NCI-H128 (cell line): Measurements from ENCODE around the gene AP3B2.
"Not testable (repeated sequence)": the region's sequence is repeated elsewhere in the genome, so short reads cannot be mapped to it uniquely, and the experiment has no call there.

Experiments used
- DNase-seq: peaks from one replicate; lab custom pipeline; 2025; ENCODE audit not compliant: unreplicated experiment; lab: John Stamatoyannopoulos, UW

The AP3B2 gene

GRCh38 chr15:82649226-82649999 lies 60.3 kb downstream of the AP3B2 start:
- no peak for DNase-seq

DNA sequence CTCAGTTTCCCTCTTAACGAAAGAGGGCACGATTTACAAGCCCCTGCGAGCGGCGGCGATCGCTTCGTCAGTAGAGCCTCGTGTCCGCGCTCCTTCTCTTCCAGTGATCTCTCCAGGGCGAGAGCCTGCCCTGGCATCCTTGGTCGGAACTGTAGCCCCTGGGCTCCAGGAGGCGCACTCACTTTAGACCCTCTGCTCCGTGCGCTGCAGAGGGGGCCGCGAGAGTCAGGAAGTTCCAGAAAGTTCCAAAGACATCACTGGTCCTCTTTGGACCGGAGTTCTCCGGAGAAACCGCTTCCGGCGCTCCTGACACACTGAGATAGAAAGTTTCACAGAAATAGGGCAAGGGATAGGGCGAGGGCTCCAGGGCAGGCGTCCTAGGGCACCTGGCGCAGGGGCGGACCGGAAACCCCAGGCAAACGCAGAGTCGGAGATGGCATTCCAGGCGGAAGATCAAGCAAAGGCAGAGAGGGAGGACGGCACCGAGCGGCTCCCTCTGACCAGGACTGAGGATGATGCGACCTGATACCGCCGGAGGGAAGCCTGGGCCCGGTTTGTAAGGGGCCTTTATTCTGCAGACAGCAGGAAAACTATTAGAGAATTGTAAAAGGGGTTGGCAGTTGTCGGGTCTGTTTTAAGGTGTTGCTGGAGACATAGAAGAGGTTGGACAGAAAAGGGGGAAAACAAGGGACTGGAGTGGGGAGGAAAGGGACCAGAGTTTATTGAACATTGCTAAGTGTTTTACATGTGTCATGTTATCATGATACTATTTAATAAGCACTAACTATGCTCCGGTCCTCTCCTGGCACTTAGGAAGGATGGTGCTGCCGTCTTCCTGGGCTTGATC lies 61.2 kb downstream of the AP3B2 start:
- no peak for DNase-seq

DNA sequence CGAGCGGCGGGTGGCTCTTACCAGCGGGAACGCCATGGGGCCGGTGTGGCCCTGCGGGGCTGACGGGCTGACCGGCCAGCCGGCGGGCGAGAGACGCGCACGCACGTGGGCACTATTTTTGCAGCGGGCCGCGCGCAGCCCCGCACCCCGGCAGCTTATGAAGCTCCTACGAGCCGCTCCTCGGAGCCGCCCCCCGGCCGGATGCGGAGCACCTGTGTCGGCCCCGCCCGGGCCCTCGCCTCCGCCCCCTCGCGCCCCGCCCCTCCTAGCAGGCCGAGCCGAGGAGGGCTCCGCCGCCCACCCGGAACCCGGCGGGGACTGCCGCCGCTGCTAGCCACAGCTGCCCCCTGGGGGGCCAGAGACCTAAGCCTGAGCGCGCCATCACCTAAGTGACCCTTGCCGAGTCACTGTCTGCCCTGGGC lies 61.8 kb downstream of the AP3B2 start:
- DNase-seq: no peak

DNA sequence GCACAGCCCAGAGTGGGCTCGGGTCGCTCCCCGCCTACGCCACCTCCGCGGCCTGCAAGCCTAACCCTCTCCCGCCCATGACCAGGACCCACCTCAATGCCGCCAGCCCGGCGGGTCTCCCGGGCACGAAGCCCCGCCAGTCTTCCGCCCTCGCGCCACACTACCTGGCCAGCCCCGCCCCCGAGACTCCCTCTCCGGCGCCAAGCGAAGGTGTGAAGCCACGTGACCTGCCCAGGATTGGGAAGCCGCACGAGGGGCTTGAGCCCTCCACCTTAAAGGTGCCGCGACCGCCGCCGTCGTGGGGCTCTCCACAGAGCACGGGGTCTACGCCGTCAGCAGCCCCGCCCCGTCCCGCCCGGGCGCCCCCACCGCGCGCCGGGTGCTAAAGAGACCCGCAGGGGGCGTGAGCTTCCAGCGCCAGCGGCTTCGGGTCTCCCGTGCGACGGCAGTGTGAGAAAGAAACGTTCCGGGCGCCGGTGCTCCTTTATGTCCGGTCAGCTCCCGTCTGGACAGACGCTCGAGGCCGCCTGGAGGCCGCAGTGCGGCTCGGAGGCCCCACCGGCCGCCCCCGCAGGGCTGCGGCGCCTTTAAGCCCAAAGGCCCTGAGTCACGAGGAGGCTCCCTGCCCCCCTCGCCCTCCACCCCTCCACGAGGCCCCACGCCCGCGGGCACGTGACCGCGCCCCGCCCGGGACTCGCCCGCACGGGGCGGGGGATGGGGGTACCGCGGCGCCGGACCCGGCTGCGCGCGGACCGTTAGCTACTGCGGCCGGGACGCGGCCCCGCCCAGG lies 62.4 kb downstream of the AP3B2 start, which contains the start of gene CPEB1:
Gene CPEB1 (minus strand): TSS at position 319 of the 790 bp plus-strand sequence. CDS start 18,904 bp downstream, outside the sequence.
- DNase-seq: no peak

GRCh38 chr15:82646250-82647044 lies 63.2 kb downstream of the AP3B2 start:
- DNase-seq: peak; percentile 10

GRCh38 chr15:82644967-82645852 lies 64.5 kb downstream of the AP3B2 start:
- DNase-seq: not testable (repeated sequence)

DNA sequence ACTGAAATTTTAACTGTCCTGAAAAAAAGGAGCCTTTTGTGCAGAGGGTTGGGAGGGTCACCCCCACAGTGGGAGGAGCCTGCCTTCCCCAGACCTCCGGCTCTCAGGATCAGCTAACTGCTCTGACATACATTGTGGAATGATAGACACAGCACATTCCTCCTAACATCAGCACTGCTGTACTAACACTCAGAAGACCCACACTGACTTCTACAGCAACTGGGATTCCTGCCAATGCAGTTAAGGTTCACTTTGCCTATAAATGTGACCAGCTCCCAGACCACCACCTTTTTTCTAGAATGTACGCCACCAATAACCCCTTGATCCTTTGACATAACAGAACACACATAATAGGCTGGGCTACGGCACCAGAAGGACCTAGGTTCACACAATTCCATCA lies 65.7 kb downstream of the AP3B2 start:
- DNase-seq: no peak

DNA sequence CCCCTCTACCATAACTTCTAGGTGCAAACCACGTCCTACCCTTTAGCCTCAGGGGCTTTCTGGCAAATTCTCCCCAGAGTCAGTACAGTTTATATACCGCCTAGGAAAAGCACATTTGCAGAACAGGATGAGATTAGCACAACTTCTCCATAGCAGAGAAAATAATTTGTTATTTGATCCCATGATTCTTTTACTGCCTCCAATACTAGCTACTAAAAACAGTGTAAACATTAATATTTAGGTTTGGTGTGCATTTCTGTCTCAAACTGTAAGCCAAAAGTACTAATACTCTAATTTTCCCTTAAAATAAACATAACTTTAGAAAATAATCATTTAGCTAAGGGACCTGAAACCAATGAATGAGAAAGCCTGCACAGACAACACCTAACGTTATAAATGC lies 67.0 kb downstream of the AP3B2 start:
- DNase-seq: no peak

GRCh38 chr15:82641129-82641798 lies 68.4 kb downstream of the AP3B2 start:
- no peak for DNase-seq

DNA sequence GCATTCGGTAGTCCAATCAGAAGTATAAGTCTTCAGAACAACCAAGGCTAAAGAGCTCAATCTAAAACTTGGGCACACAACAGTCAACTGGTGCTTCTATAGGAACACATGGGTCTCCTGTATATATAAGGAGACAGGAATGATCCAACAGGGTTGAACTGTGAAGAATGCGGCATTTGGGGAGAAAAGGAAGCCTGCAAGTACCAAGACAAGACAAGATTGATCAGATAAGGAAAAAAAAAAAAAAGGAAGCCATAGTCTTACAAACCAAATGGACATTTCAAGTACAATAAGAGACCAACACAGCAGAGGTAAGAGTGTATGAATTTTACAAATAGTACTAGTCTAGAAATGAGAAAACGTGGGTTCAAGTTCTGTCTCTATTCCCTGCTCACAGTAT lies 69.0 kb downstream of the AP3B2 start:
- DNase-seq: no peak

GRCh38 chr15:82635798-82636197 lies 73.9 kb downstream of the AP3B2 start:
- no peak for DNase-seq

DNA sequence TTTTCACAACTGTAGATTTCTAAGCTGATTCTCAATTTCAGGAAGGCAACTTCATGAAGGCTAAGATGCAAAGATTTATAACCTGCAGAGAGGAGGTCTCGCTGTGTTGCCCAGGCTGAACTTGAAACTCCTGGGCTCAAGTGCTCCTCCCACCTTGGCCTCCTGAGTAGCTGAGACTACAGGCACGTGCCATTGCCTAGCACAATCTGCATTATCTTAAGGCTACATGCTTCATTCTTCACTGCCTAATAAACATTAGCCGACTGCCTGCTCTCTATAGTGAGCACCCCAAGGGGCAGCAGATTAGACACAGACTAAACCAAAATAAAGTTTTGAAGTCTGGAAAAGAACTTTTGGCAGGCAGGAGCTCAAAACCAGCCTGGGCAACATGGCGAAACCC lies 79.6 kb downstream of the AP3B2 start:
- DNase-seq: no peak

DNA sequence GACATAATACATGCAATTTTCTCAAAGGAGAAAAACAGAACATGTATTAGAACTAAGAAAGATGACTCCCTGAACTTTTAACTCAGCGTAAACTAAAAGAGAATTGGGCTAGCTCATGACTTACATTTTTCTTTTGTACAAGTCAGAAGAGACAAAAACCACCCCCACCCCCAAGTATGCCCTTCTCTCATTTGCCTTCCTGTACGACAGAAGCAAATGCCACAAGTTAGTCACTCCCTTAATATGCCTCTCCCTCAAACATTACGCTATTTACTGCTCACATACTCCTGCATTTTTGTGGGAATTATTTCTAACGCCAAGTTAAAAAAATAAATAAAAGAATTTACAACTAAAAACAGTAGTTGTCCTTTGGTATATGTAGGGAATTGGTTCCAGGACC lies 84.5 kb downstream of the AP3B2 start:
- no peak for DNase-seq

DNA sequence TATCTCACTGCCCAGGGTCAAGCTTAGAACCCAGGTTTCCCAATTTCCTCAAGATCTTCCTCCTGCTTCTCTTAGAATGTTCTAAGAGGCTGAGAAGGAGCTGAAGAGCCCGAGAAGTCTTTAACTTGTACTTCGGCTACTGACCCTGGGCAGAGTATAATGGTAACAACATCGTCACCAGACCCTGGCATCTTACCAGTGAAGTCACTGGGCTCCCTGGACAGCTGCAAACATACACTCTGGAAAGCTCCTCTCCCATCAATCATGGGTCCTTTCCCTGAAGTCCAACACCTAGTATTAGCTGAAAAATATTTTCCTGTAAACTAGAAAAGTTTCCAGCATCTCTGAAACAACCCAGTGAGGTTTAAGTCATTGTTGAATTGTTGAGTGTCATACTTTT lies 85.2 kb downstream of the AP3B2 start:
- DNase-seq: no peak

GRCh38 chr15:82624008-82624407 lies 85.7 kb downstream of the AP3B2 start:
- no peak for DNase-seq

DNA sequence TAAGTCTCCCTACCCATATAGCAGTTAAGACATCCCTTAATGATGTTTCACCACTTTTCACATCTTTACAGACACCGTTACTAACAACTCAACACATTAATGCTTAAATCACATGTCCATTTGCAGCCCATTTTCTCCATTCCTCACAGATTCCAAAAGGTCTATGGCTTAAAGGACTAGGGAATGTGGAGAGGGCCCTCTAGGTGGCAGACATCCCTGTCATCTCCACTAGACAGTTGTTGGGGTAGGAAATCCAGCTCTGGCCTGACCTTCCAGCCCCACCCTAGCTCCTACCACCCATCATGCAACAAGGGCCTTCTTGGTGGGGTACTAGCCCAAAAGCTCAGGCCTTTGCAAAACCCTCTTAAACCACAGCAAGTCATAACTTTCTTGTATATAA lies 87.7 kb downstream of the AP3B2 start:
- no peak for DNase-seq

GRCh38 chr15:82613747-82614146 lies 95.9 kb downstream of the AP3B2 start:
- no peak for DNase-seq

DNA sequence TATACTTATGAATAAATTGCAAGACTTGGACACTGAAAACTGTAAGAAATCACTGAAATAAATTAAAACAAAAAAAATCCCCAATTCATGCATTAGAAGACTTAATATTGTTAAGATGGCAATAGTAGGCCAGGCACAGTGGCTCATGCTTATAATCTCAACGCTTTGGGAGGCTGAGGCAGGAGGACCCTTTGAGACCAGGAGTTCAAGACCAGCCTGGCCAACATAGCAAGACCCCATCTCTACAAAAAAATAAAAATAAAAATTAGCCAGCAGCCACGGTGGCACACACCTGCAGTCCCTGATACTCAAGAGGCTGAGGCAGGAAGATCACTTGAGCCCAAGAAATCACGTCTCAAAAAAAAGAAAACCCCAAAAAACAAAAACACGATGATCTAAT lies 98.3 kb downstream of the AP3B2 start:
- no peak for DNase-seq
